ENCODE measurements around the gene USP22. TPM values are rescaled to one million over a fixed set of nuclear protein-coding genes. Genes with fewer than 3 reads are reported as not detected.

USP22 gene
- total and polyA plus RNA-seq, 2 of the 8 experiments (the other 6 are each of a cell fraction or from before 2014, with no cell fraction given), result 221 to 316 TPM

GRCh38 chr17:21005367-21005766 lies 37.4 kb downstream of the USP22 start:
- Histone ChIP-seq H3K9me3 (ENCODE audit: insufficient read depth in 2 of 2, low read depth in 1 of 2, low read length in 1 of 2) (no peaks in the 10 kb centered on the region), H3K9ac (replicated peaks in 1 of 4; ENCODE audit: extremely low read depth in 1 of 4, low read depth in 3 of 4, low read length in 3 of 4) (no peak overlapping the region), H3K36me3 (ENCODE audit: control insufficient read depth in 2 of 4, insufficient read depth in 4 of 4, low read length in 3 of 4) (peaks cover 64 to 99% (median 84%) of the 10 kb centered on the region in 4 experiments), H2AK5ac (ENCODE audit: low read depth, low read length) (no peak overlapping the region), H3K23ac (ENCODE audit: insufficient read length) (no peak overlapping the region), H3K23me2 (ENCODE audit: low read depth, low read length) (no peaks in the 10 kb centered on the region), H2BK15ac (ENCODE audit: low read length) (no peak overlapping the region), H3K79me1 (ENCODE audit: low read depth, low read length) (peaks cover 2% of the 10 kb centered on the region), H4K5ac (ENCODE audit: insufficient read length, low read depth, low read length) (no peak overlapping the region), H3K14ac (ENCODE audit: insufficient read length) (no peak overlapping the region), H3K4me3 (ENCODE audit: extremely low read depth in 1 of 4, insufficient read depth in 2 of 4, low read depth in 3 of 4, low read length in 4 of 4) (no peak overlapping the region), H2AFZ (ENCODE audit: low read length) (no peak overlapping the region), H4K8ac (ENCODE audit: extremely low read depth, insufficient read depth, low read length) (no peak overlapping the region), H4K91ac (replicated peaks; ENCODE audit: insufficient read length, low read length) (no peak overlapping the region), H3K56ac (replicated peaks; ENCODE audit: insufficient read length, low read depth, low read length) (no peak overlapping the region), H2BK12ac (ENCODE audit: low read depth, low read length) (no peak overlapping the region), H2BK5ac (ENCODE audit: low read depth, low read length) (no peak overlapping the region), H3K79me2 (ENCODE audit: control insufficient read depth in 1 of 2, insufficient read depth in 2 of 2, low read length in 2 of 2) (peaks cover 0 to 22% of the 10 kb centered on the region in 2 experiments; a peak in 2 of 4 replicates), H3K18ac (ENCODE audit: extremely low read depth, low read length) (no peak overlapping the region), H2BK120ac (replicated peaks; ENCODE audit: low read depth, low read length) (no peak overlapping the region), H3K4ac (replicated peaks; ENCODE audit: insufficient read length, low read depth, low read length) (no peak overlapping the region), H3K27me3 (replicated peaks in 1 of 4; ENCODE audit: control insufficient read depth in 3 of 4, extremely low read depth in 1 of 4, insufficient read depth in 3 of 4, low read length in 3 of 4) (no peaks in the 10 kb centered on the region), H3K4me2 (ENCODE audit: insufficient read depth in 1 of 2, low read depth in 2 of 2, low read length in 2 of 2) (no peak overlapping the region), H3K27ac (ENCODE audit: low read depth, low read length) (no peak overlapping the region), H4K20me1 (replicated peaks in 1 of 2; ENCODE audit: control insufficient read depth in 1 of 2, insufficient read depth in 2 of 2, low read length in 2 of 2) (peaks cover 18 to 28% of the 10 kb centered on the region in 2 experiments), H3K4me1 (replicated peaks in 1 of 4; ENCODE audit: control insufficient read depth in 3 of 4, insufficient read depth in 4 of 4, low read length in 3 of 4) (no peaks in the 10 kb centered on the region; a peak in 1 of 7 replicates), H2BK20ac (ENCODE audit: low read length) (no peak overlapping the region)
- FAIRE-seq (no peak), DNase-seq (ENCODE audit: low read depth in 1 of 2, low spot score in 2 of 2) (no peak)
- 68% methylated on average over 4 of the region's 4 CpGs; no CpG with 5 or more reads in 1 of the 2 experiments for WGBS, 2 experiments (ENCODE audit: extremely low coverage in 1 of 2, insufficient coverage in 1 of 2, insufficient read length in 1 of 2, insufficient replicate concordance in 2 of 2, low coverage in 1 of 2, low lambda C conversion rate in 2 of 2, missing lambda C conversion rate in 1 of 2)
- POLR2A ChIA-PET (ENCODE audit: partially characterized antibody), result interaction anchor here (0.7 to 1.5 kb wide), 4 partner anchors 9 to 68 kb away, joined by 4 to 5 read pairs (median 4); no protein-coding TSS in a partner anchor
- CTCF ChIA-PET (ENCODE audit: partially characterized antibody), result interaction anchor here (0.9 to 3.3 kb wide), 4 partner anchors 9 to 15 kb away, joined by 3 to 8 read pairs (median 4); no protein-coding TSS in a partner anchor
- TF ChIP-seq RBBP5 (IDR thresholded peaks at IDR 0.05; ENCODE audit: borderline replicate concordance, low read depth, low read length) (no peak), TAF1 (IDR thresholded peaks at IDR 0.05; ENCODE audit: low read depth, low read length) (no peak), FOSL1 (IDR thresholded peaks at IDR 0.05; ENCODE audit: insufficient read depth, low read depth, low read length) (no peak), CTBP2 (IDR thresholded peaks at IDR 0.05; ENCODE audit: borderline replicate concordance, insufficient read depth, insufficient read length, low read length) (no peak), JUND (IDR thresholded peaks at IDR 0.05; ENCODE audit: low read length) (no peak), KDM5A (IDR thresholded peaks at IDR 0.05; ENCODE audit: low read length) (no peak), CHD2 (IDR thresholded peaks at IDR 0.05; ENCODE audit: low read length) (no peak), YY1 (IDR thresholded peaks at IDR 0.05; ENCODE audit: low read depth, low read length) (no peak), MAFK (IDR thresholded peaks at IDR 0.05; ENCODE audit: low read depth, low read length) (no peak), TCF12 (IDR thresholded peaks at IDR 0.05; ENCODE audit: low read depth, low read length) (no peak), CHD1 (IDR thresholded peaks at IDR 0.05; ENCODE audit: low read depth, low read length) (no peak), ATF3 (IDR thresholded peaks at IDR 0.05; ENCODE audit: insufficient read depth, low read depth, low read length) (no peak), SRF (IDR thresholded peaks at IDR 0.05; ENCODE audit: low read depth, low read length) (no peak), BACH1 (IDR thresholded peaks at IDR 0.05; ENCODE audit: low read length) (no peak), GTF2F1 (IDR thresholded peaks at IDR 0.05; ENCODE audit: borderline replicate concordance, low read depth, low read length) (no peak)

Measured in H1 (cell line).